Measurements from ENCODE around the gene LRRN4.

GRCh38 chr20:6095409-6095808, 41.5 kb upstream of the LRRN4 start:
- TF ChIP-seq CTCF (IDR thresholded peaks at IDR 0.05) (no peak), REST (IDR thresholded peaks at IDR 0.05; ENCODE audit: insufficient read depth in 1 of 2, low read depth in 2 of 2, low read length in 1 of 2) (no peak), SIN3A (IDR thresholded peaks at IDR 0.05; ENCODE audit: borderline replicate concordance, insufficient read depth, low read depth, low read length) (no peak), POLR2AphosphoS5 (IDR thresholded peaks at IDR 0.05; ENCODE audit: low read depth, low read length) (no peak)

All from Panc1 (cell line).